Lung (tissue), 12 donors: ENCODE data around the gene FOXO1. TPM values are rescaled to one million over a fixed set of nuclear protein-coding genes. Genes with fewer than 3 reads are reported as not detected.

Experiments used
- ATAC-seq: fragments of 200-7000 bp; cut with Tn5 transposase; one replicate; pipeline ENCODE4 v1.9.1; 2020; ENCODE audit warnings: moderate number of reproducible peaks; ENCODE audit not compliant: insufficient read depth, low FRiP score
- DNase-seq, 3 donors: peaks; one replicate each; pipeline ENCODE4 v3.0.0-alpha.2; 2013 to 2017
- H3K27ac ChIP-seq, 2 donors: one replicate each; pipeline ENCODE4 v1.5.1; 2013; ENCODE audit warnings: mild to moderate bottlenecking in 2 of 2, moderate library complexity in 2 of 2, control low read depth in 1 of 2, inconsistent platforms in 1 of 2, low read depth in 1 of 2, low read length in 1 of 2
- H3K27me3 ChIP-seq, 3 donors: one replicate each; pipeline ENCODE4 v1.5.1; 2013; ENCODE audit warnings: low read length in 2 of 3; ENCODE audit not compliant: control insufficient read depth in 3 of 3, insufficient read depth in 3 of 3
- H3K36me3 ChIP-seq, 4 donors: one replicate each; pipeline ENCODE4 v1.5.1; 2013; ENCODE audit warnings: low read length in 4 of 4, mild to moderate bottlenecking in 1 of 4, moderate library complexity in 1 of 4; ENCODE audit not compliant: control insufficient read depth in 4 of 4, insufficient read depth in 4 of 4
- H3K4me1 ChIP-seq, 5 donors: one replicate each; pipeline ENCODE4 v1.5.1; 2013; ENCODE audit warnings: low read length in 5 of 5, mild to moderate bottlenecking in 2 of 5, moderate library complexity in 1 of 5; ENCODE audit not compliant: control insufficient read depth in 5 of 5, insufficient read depth in 5 of 5
- H3K4me3 ChIP-seq: one replicate; pipeline ENCODE4 v1.5.1; 2013; ENCODE audit warnings: mild to moderate bottlenecking, control low read depth, moderate library complexity
- H3K9ac ChIP-seq, 2 donors: one replicate each; pipeline ENCODE4 v1.5.1; 2013; ENCODE audit warnings: low read length in 2 of 2, control low read depth in 1 of 2; ENCODE audit not compliant: insufficient read depth in 1 of 2
- H3K9me3 ChIP-seq, 4 donors: one replicate each; pipeline ENCODE4 v1.5.1; 2013; ENCODE audit warnings: low read length in 3 of 4, mild to moderate bottlenecking in 1 of 4, moderate library complexity in 1 of 4; ENCODE audit not compliant: control insufficient read depth in 4 of 4, insufficient read depth in 3 of 4
- WGBS, 2 donors: extraction: QIAGEN DNeasy Blood & Tissue Kit; methylation state at CpG; one replicate each; pipeline ENCODE4 v1.1.7; 2013; 5-methylcytosine and 5-hydroxymethylcytosine counted together
- polyA plus RNA-seq, 2 donors: library from polyadenylated mRNA; stranded (reverse); fragments of 200-250 nt; gene quantifications; one replicate each; pipeline ENCODE4 v1.2.1, GENCODE V29; 2013
- total RNA-seq, 2 donors: library from RNA; depleted of rRNA in 1 of 2; stranded (reverse); fragments of >200 nt in 1 of 2; gene quantifications; one replicate each; pipeline ENCODE4 v1.2.1, GENCODE V29; 2014 to 2021
- TF ChIP-seq, protein P1 (sequence below): IDR thresholded peaks from 2 replicates; pipeline ENCODE4 v1.5.1; 2012; ENCODE audit warnings: mild to moderate bottlenecking; ENCODE audit errors: control extremely low read depth, extremely low read depth
- donor health status: control.
- donor health status: control.
- donor health status: Bipolar disorder and iron deficiency.
- donor health status: healthy.
- donor health status: DM: yes; HTN: yes; CAD: no.

The FOXO1 gene
- total and polyA plus RNA-seq, 4 donors: 4.1 to 37.1 (median 21.3) TPM

DNA sequence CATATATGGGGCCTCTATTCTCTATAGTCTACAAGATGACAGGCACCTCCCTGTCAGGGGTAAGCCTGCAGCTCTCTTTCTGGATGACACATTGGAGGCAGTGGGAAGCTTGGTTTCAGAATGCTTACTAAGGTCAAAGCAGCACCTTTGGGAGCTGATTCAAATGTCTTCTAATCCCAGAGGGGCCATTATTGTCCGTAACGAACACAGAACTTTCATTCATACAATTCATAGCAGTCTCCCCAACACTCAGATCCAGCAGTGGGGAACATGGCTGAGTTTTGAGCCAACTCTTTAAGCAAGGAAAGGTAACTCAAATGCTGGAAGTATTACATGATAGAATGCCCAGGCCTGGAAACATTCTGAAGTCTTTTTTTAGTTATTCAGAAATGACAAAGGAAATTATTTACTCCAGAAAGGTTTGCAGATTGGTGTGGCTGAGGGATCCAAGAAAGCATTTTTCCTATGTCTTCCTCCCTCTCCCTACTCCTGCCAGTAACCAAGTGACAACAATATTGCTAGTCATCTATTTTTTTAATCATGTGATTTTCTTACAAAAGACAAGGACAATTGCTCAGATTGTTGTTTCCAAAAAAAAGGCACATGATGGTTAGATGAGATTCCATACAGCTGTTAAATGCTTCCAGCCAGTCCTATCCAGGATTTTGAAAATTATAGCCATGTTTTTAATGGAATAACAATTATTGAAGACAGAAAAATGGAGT lies 118.7 kb downstream of the FOXO1 start:
- peaks cover 0 to 5% (median 0%) of the 10 kb centered on the region in 5 donors for H3K4me1 ChIP-seq
- 82 to 94% methylated on average over 2 of the region's 2 CpGs for WGBS, 2 donors
- no peak overlapping the region for H3K9ac ChIP-seq
- ATAC-seq (no peak), DNase-seq (peak in 2 of 3 donors; percentile 14 to 25)
- TF ChIP-seq, protein P1, sequence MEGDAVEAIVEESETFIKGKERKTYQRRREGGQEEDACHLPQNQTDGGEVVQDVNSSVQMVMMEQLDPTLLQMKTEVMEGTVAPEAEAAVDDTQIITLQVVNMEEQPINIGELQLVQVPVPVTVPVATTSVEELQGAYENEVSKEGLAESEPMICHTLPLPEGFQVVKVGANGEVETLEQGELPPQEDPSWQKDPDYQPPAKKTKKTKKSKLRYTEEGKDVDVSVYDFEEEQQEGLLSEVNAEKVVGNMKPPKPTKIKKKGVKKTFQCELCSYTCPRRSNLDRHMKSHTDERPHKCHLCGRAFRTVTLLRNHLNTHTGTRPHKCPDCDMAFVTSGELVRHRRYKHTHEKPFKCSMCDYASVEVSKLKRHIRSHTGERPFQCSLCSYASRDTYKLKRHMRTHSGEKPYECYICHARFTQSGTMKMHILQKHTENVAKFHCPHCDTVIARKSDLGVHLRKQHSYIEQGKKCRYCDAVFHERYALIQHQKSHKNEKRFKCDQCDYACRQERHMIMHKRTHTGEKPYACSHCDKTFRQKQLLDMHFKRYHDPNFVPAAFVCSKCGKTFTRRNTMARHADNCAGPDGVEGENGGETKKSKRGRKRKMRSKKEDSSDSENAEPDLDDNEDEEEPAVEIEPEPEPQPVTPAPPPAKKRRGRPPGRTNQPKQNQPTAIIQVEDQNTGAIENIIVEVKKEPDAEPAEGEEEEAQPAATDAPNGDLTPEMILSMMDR: no peak
- no peak overlapping the region for H3K4me3 ChIP-seq
- no peaks in the 10 kb centered on the region for H3K27me3 ChIP-seq
- no peak overlapping the region for H3K27ac ChIP-seq
- H3K9me3 ChIP-seq: peaks cover 0 to 2% (median 0%) of the 10 kb centered on the region in 4 donors
- H3K36me3 ChIP-seq: no peaks in the 10 kb centered on the region

DNA sequence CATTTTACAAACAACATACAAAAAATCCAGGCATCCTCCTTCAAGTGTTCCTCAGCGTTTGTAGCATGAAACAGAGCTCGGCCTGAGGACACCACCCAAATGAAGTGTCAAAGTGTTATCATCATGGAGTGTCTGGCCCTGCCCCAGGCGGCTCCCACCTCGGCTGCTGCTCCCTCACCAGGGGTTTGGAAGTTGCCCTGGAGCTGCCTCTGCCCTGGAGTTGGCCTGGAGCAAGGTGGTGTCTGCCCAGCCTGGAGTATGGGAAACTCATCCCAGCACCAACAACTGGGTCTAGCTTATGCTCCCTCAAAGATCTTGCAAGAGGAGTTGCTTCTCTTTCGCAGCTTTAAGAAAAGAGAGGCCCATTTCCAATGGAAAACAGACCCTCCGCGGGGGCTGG lies 120.4 kb downstream of the FOXO1 start:
- peaks cover 0 to 2% (median 0%) of the 10 kb centered on the region in 4 donors for H3K9me3 ChIP-seq
- TF ChIP-seq, protein P1: no peak
- H3K4me1 ChIP-seq: peaks cover 0 to 5% (median 0%) of the 10 kb centered on the region in 5 donors
- WGBS, 2 donors: 89 to 94% methylated on average over 7 of the region's 7 CpGs
- ATAC-seq (no peak), DNase-seq (no peak)
- no peak overlapping the region for H3K27ac ChIP-seq
- H3K4me3 ChIP-seq: no peak overlapping the region
- no peak overlapping the region for H3K9ac ChIP-seq
- H3K27me3 ChIP-seq: no peaks in the 10 kb centered on the region
- H3K36me3 ChIP-seq: no peaks in the 10 kb centered on the region

GRCh38 chr13:40540328-40541044 lies 126.0 kb downstream of the FOXO1 start:
- Histone ChIP-seq H3K27me3 (no peaks in the 10 kb centered on the region), H3K9ac (no peak overlapping the region), H3K27ac (no peak overlapping the region), H3K36me3 (no peaks in the 10 kb centered on the region), H3K4me1 (peaks cover 0 to 5% (median 0%) of the 10 kb centered on the region in 5 donors), H3K9me3 (no peaks in the 10 kb centered on the region), H3K4me3 (no peak overlapping the region)
- WGBS, 2 donors: 59 to 75% methylated on average over 8 of the region's 8 CpGs
- peak; percentile 6 for ATAC-seq
- TF ChIP-seq, protein P1: no peak
- DNase-seq: peak in 1 of 3 donors; percentile 52
